Measurements from ENCODE around the gene KCNK18. TPM values are rescaled to one million over a fixed set of nuclear protein-coding genes. Genes with fewer than 3 reads are reported as not detected.

KCNK18 gene
- total RNA-seq, 1 experiment from 2014 or later, result not detected

- BruUV-seq (replicated peaks), result no TSS peak
- TF ChIP-seq POLR2AphosphoS5 (IDR thresholded peaks at IDR 0.05; ENCODE audit: low read depth, low read length), result no peak
- TF ChIP-seq REST (IDR thresholded peaks at IDR 0.05; ENCODE audit: insufficient read depth in 1 of 2, low read depth in 2 of 2, low read length in 1 of 2), result no peak
- TF ChIP-seq SIN3A (IDR thresholded peaks at IDR 0.05; ENCODE audit: borderline replicate concordance, insufficient read depth, low read depth, low read length), result no peak
- no peak for TF ChIP-seq CTCF (IDR thresholded peaks at IDR 0.05)
- no peak for TF ChIP-seq TCF7L2 (IDR thresholded peaks at IDR 0.05; ENCODE audit: low read depth, low read length)
Measured at GRCh38 chr10:117214401-117214800, 17.1 kb downstream of the KCNK18 start.

DNA sequence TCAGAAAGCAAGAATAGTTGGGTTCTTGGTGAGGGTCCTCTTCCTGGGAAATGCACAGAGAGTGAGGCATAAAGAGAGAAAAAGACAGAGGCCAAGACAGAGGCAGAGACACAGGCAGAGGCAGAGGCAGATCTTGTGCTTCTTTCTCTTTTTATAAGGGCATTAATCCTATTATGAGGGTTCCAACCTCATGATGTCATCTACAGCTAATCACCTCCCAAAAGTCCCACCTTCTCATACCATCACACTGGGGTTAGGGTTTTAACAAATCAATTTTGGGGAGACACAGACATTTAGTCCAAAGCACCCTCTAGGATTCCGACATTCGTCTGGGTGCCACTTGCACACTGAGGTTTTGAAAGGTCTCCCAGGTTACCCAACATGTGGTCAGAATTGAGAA is 17.8 kb downstream of the KCNK18 start:
- no peak overlapping the region for H3K27ac ChIP-seq (ENCODE audit: low read length)
- no peak for DNase-seq (ENCODE audit: low read depth, low spot score)
- no TSS peak for BruUV-seq (replicated peaks)
- no peak for ATAC-seq
- peaks cover 4% of the 10 kb centered on the region; the same call in 1 of the 2 replicates for H3K9me3 ChIP-seq (ENCODE audit: control insufficient read depth, insufficient read depth, low read depth, low read length)
- CTCF ChIA-PET, result no interaction called here
- intact Hi-C loops (cut with micrococcal nuclease; ENCODE audit: unreplicated experiment), result loop anchor here (5.0 kb wide), 1 partner anchor 247 kb away; no protein-coding TSS in a partner anchor
- peaks cover 8% of the 10 kb centered on the region for H3K4me1 ChIP-seq (ENCODE audit: control insufficient read depth, insufficient read depth, low read length)
- no peak overlapping the region for H3K4me3 ChIP-seq (ENCODE audit: low read depth in 2 of 2, low read length in 2 of 2)
- no peaks in the 10 kb centered on the region for H3K36me3 ChIP-seq (ENCODE audit: control insufficient read depth, insufficient read depth, low read length)
- in situ Hi-C loops (cut with HindIII; ENCODE audit: low pct_unique_long_range_greater_than_20kb, low sequenced_read_pairs), result no loop called here
- TF ChIP-seq SIN3A (IDR thresholded peaks at IDR 0.05; ENCODE audit: borderline replicate concordance, insufficient read depth, low read depth, low read length), result no peak
- TF ChIP-seq REST (IDR thresholded peaks at IDR 0.05; ENCODE audit: insufficient read depth in 1 of 2, low read depth in 2 of 2, low read length in 1 of 2), result no peak
- no peak for TF ChIP-seq CTCF (IDR thresholded peaks at IDR 0.05)
- TF ChIP-seq TCF7L2 (IDR thresholded peaks at IDR 0.05; ENCODE audit: low read depth, low read length), result no peak
- TF ChIP-seq POLR2AphosphoS5 (IDR thresholded peaks at IDR 0.05; ENCODE audit: low read depth, low read length), result no peak
- H3K27me3 ChIP-seq (ENCODE audit: control insufficient read depth, insufficient read depth, low read length), result peaks cover 49% of the 10 kb centered on the region
- POLR2A ChIA-PET, result no interaction called here

More at GRCh38 chr10:117214401-117214800, 17.1 kb downstream of the KCNK18 start:
- intact Hi-C loops (cut with micrococcal nuclease; ENCODE audit: unreplicated experiment), result no loop called here
- ChIA-PET POLR2A (no interaction called here), CTCF (no interaction called here)
- H3K4me3 ChIP-seq (ENCODE audit: low read depth in 2 of 2, low read length in 2 of 2), result no peak overlapping the region
- DNase-seq (ENCODE audit: low read depth, low spot score), result no peak
- in situ Hi-C loops (cut with HindIII; ENCODE audit: low pct_unique_long_range_greater_than_20kb, low sequenced_read_pairs), result no loop called here
- H3K9me3 ChIP-seq (ENCODE audit: control insufficient read depth, insufficient read depth, low read depth, low read length), result peaks cover 4% of the 10 kb centered on the region; the same call in 1 of the 2 replicates
- H3K36me3 ChIP-seq (ENCODE audit: control insufficient read depth, insufficient read depth, low read length), result no peaks in the 10 kb centered on the region
- peaks cover 8% of the 10 kb centered on the region for H3K4me1 ChIP-seq (ENCODE audit: control insufficient read depth, insufficient read depth, low read length)
- H3K27ac ChIP-seq (ENCODE audit: low read length), result no peak overlapping the region
- ATAC-seq, result no peak
- H3K27me3 ChIP-seq (ENCODE audit: control insufficient read depth, insufficient read depth, low read length), result peaks cover 55% of the 10 kb centered on the region

All from Panc1 (cell line).